GM12864 (cell line): ENCODE results near the gene LRRC2.
"Not testable (repeated sequence)": the region's sequence is repeated elsewhere in the genome, so short reads cannot be mapped to it uniquely, and the experiment has no call there.

Source experiments
- DNase-seq: peaks from one replicate; pipeline ENCODE4 v3.0.0-alpha.2; 2011; ENCODE audit warnings: low read depth
- H3K4me3 ChIP-seq: 2 replicates; pipeline ENCODE4 v1.5.1; 2011; ENCODE audit warnings: mild to moderate bottlenecking, low read depth, low read length, control low read depth
- TF ChIP-seq, protein P1 (sequence below): IDR thresholded peaks from 2 replicates; pipeline ENCODE4 v1.5.1; 2011; ENCODE audit warnings: low read depth, mild to moderate bottlenecking, moderate library complexity, low read length, control low read depth, inconsistent platforms; ENCODE audit errors: missing control alignments

Gene LRRC2

DNA sequence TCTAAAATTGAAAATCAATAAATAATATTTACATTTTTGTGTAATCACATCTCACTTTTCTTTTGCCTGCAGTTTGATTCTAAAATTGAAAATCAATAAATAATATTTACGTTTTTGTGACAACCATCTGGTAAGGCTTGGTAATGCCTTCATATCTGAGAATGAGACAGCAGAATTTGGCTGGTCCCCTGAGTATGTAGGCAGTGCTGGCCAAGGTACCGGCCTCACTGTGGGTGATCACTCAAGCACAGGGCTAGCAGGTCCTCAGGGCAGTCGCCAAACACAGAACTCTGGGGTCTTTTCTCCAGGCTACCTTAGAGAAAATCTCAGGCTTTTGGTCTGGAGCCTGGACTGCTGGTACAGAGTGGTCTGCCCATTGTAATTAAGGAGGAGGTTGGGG, 42.1 kb downstream of the LRRC2 start:
- DNase-seq = no peak
- TF ChIP-seq, protein P1, sequence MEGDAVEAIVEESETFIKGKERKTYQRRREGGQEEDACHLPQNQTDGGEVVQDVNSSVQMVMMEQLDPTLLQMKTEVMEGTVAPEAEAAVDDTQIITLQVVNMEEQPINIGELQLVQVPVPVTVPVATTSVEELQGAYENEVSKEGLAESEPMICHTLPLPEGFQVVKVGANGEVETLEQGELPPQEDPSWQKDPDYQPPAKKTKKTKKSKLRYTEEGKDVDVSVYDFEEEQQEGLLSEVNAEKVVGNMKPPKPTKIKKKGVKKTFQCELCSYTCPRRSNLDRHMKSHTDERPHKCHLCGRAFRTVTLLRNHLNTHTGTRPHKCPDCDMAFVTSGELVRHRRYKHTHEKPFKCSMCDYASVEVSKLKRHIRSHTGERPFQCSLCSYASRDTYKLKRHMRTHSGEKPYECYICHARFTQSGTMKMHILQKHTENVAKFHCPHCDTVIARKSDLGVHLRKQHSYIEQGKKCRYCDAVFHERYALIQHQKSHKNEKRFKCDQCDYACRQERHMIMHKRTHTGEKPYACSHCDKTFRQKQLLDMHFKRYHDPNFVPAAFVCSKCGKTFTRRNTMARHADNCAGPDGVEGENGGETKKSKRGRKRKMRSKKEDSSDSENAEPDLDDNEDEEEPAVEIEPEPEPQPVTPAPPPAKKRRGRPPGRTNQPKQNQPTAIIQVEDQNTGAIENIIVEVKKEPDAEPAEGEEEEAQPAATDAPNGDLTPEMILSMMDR = no peak

GRCh38 chr3:46523556-46523955, 42.5 kb downstream of the LRRC2 start:
- TF ChIP-seq, protein P1 = no peak
- no peak for DNase-seq
- no peak overlapping the region for H3K4me3 ChIP-seq

More for the DNA sequence above, 42.1 kb downstream of the LRRC2 start:
- H3K4me3 ChIP-seq = no peak overlapping the region

DNA sequence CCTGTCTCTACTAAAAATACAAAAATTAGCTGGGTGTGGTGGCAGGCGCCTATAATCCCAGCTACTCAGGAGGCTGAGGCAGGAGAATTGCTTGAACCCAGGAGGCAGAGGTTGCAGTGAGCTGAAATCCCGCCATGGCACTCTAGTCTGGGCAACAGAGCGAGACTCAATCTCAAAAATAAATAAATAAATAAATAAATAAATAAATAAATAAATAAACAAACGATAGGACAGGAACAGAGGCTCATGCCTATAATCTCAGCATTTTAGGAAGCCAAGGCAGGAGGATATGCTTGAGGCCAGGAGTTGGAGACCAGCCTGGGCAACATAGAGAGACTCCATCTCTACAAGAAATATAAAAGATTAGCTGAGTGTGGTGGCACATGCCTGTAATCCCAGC, 43.9 kb downstream of the LRRC2 start:
- not testable (repeated sequence) for H3K4me3 ChIP-seq, DNase-seq

DNA sequence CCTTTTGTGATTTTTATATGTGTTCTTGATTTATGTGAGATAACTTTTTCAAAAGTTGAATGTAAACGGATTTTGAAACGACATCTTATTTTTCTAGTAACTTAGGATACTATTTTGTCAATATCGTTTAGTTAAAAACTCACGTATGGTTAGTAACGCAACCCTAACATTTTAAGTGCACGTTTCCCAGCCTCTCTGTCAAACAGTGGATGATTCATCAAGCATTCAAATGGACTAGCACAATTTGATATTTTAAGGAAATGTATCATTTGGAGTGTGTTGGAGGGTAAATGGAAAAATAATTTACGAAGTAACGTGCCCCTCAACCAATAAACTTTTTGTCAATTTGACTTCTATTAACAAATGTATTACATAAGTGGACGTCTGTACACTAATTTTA, 45.0 kb downstream of the LRRC2 start:
- H3K4me3 ChIP-seq = no peak overlapping the region
- TF ChIP-seq, protein P1 = no peak
- DNase-seq = no peak

DNA sequence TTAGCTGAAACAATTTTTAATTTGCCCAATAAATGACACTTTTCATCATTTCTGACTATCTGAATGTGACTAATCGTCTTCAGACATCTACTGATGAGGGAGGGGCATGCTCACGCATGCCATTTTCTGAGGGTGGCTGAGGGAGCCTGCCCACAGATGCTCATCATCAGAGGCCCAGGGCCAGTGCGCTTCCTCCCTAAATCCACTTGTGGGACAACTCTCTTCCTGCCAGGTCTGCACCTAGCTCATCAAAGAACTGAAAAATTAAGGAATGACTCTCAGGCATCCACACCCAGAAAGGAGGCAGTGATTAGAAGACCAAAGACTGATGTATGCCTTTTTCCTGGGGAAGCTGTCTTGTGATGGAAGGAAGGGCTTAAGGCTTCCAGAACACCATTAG, 45.6 kb downstream of the LRRC2 start:
- no peak overlapping the region for H3K4me3 ChIP-seq
- TF ChIP-seq, protein P1 = no peak

GRCh38 chr3:46519952-46520351, 46.1 kb downstream of the LRRC2 start:
- TF ChIP-seq, protein P1 = no peak
- no peak overlapping the region for H3K4me3 ChIP-seq
- no peak for DNase-seq

More for the DNA sequence above, 45.6 kb downstream of the LRRC2 start:
- no peak for DNase-seq

DNA sequence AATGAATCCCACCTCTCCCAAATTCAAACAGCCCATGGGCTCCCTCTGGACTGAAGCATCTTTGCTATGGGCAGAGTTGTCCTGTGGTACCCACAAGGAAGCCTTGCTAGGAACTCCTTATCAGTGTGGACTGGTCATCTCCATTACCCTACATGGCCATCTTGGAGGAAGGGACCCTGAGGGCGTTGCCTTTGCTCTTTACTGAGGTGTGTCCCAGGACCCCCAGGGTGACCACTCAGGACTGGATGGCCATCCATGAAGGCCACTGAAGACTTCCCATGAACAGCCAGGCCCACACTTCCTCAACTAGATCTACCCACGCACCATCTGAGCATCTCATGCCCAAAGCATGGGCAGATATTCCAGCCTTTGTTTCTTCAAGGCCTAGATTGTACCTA, 48.3 kb downstream of the LRRC2 start:
- no peak overlapping the region for H3K4me3 ChIP-seq
- TF ChIP-seq, protein P1 = no peak
- DNase-seq = no peak
